ENCODE data around the gene CYLD.

CYLD gene

DNA sequence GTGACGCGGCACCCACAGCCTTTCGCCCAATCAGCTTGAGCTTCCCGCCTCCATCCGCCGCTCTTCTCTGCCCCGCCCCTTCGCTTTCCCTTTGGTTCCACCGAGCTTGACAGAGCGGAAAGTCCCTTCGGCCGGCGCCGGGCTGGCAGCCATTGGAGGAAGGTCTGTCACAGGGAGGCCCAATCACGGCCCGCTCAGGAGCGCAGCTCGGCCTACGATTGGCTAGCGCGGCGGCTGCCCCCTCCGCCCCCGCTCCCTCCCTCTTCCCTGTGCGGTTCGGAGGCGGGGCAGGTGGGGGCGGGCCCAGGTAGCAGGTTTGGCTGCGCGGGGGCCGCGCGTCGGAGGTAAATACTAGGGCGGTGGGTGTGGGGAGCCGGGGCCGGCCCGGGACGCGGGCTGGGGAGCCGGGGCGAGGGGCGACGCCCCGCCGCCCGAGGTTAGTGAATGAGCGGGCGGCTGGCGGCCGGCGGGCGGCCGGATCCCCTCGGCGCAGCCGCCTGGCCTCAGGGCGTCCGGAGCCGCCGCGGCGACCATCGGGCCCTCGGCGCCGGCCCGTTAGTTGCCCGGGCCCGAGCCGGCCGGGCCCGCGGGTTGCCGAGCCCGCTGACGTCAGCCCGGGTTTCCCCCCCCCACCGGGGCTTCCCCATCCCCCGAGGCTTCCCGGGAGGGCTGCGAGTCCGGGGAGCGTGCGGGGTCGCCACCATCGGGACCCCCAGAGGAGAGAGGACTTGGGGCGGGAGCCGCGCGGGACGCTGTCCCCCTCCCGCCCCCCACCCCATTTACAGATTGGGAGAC is at the start of gene CYLD:
Gene CYLD, plus strand, starts transcription at position 306 of the 795 bp plus-strand sequence. CDS start 7,613 bp downstream, outside the sequence.
- DNase-seq (ENCODE audit: low read depth in 2 of 2), result peak; percentile 98 to 99

DNA sequence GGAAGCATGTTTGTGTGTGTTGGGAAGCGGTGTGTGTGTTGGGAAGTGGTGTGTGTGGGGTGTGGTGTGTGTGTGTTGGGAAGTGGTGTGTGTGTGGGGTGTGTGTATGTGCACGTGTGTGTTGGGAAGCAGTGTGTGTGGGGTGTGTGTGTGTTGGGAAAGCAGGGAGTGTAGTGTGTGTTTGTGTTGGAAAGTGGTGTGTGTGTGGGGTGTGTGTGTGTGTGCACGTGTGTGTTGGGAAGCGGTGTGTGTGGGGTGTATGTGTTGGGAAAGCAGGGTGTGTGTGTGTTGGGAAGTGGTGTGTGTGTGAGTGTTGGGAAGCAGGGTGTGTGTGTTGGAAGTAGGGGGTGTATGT is 49.3 kb upstream of the CYLD start:
- no peak for DNase-seq (ENCODE audit: low read depth in 2 of 2)

DNA sequence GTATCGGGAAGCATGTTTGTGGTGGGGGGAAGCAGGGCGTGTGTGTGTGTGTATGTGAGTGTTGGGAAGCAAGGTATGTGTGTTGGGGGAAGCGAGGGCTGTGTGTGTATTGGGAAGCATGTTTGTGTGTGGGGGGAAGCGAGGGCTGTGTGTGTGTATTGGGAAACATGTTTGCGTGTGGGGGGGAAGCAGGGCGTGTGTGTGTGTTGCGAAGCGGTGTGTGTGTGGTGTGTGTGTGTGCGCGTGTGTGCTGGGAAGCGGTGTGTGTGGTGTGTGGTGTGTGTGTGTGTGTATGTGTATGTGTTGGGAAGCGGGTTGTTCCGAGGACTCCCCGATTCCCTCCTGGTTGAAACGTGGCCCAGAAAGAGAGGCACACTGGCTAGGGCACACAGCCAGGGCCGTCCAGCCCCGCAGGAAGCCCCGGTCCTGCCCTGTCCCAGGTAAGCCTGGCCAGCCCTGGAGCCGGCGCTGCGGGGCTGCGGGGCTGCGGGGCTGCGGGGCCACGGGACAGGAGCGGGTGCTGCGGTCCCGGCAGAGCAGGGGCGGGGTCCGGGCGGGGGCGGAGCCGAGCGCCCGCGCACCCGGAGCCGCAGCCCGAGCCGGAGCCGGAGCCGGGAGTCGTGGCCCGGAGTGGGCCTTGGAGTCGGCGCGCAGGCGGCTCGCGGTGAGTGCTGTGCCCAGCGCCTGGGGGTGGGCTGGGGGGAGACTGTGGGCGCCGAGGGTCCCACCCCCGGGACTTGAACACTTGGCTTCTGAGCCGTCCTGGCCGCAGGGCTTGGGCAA is 48.7 kb upstream of the CYLD start, which contains the start of gene NOD2:
Gene NOD2, plus strand, starts transcription at position 608 of the 783 bp plus-strand sequence. CDS start 5,890 bp downstream, outside the sequence.
- no peak for DNase-seq (ENCODE audit: low read depth in 2 of 2)

DNA sequence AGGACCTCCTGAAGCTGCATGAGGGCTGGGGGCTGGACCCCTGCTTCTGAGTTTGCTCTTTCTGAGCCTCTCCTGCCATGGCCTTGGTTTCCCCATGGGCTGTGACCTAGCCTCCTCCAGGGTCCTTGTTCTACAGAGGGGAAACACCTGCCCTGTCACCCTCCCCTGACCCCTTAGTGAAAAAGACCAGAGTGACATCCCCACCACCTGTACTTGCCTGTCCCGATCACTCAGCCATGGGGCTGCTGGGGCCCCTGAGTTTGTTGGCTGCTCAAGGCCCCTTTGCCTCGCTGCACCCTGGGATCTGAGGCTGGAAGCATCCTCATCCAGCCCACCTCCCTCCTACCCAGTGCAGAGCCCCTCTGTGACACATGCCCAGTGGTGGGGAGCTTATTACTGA is 47.7 kb upstream of the CYLD start:
- no peak for DNase-seq (ENCODE audit: low read depth in 2 of 2)

DNA sequence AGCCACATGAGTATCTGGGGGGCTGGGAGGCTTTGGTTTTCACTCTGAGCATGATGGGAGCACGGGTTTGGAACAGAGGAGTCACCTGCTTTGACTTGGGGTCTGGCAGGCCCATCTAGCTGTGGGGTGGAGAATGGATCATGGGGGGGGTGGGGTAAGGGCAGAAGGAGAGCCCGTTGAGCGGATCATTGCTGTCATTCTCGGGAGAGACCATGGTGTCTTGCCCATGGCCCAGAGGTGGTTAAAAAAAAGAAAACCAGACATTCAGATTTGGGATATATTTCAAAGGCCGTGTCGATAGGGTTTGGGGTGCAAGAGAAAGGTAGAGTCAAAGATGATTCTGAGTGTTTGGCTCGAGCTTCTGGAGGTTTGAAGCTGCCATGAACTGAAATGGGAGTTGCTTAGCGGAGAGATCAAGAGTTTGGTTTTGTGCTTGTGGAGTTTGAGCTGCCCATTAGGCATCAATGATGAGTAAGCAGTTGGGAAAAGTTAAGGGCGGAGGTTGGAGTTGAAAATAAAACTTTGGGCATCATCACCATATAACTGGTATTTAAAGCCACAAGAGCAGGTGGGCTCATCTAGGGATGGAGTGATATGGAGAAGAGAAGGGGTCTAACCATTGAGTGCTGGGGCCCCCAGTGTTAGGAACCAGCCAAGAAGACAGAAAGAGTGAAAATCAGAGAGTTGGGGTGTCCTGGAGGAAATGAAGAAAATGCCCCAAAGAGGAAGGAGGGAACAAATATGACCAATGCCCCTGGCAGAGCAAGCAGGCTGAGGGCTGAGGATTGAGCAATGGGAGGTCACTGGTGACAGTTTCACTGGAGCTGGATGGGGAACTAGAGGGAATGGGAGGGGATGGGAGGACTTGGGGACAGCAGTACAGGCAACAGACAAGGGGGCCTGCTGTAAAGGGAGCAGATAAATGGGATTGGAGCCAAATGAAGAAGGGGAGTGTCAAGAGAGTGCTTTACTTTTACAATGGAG is 46.6 kb upstream of the CYLD start:
- no peak for DNase-seq (ENCODE audit: low read depth in 2 of 2)

DNA sequence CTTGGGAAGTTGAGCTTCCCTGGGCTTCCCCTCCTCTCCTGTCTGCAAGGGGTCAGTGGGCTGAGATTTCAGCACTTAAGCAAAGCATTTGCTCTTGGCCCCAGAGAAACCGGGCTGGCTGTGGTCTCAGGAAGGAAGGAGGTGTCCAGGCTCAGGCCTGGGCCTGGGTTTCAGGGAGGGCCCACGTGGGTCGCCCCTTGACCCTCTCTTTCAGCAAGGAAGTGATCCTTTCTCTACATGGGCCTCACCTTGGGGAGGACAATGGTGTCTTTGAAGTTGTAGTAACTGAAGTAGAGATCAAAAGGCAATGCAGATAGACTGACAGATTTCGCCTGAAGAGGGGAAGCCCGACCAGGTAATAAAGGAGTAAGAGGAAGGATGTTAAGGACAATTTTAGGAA is 45.8 kb upstream of the CYLD start:
- DNase-seq (ENCODE audit: low read depth in 2 of 2), result no peak

DNA sequence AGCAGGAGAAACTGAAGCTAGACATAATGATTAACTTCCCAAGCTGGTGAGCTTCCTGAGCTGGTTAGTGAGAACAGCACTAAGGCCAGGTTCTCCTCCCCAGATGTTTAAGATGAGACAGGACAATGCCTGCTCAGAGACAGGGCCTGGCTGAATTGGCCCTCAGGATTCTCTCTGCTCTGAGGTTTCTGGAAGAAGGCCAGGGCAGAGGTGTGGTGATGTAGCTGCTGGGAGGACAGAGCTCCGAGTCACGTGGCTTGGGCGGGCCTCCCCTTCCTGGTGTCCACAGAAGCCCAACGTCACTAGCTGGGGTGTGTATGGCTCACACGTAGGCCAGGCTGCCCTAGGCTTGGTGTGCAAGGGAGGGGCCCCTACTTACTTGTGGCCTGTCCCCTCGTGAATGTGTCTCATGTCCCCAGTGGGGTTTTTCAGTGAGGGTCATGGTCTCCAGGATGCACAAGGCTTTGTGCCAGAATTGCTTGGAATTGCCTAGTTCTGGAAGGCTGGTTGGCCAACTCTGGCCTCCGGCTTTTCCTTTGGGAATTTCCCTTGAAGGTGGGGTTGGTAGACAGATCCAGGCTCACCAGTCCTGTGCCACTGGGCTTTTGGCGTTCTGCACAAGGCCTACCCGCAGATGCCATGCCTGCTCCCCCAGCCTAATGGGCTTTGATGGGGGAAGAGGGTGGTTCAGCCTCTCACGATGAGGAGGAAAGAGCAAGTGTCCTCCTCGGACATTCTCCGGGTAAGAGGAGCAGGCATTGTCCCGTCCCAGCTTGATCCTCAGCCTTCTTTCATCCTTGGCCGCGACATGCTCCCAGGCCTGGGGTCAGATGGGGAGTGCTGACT is 45.1 kb upstream of the CYLD start:
- no peak for DNase-seq (ENCODE audit: low read depth in 2 of 2)

DNA sequence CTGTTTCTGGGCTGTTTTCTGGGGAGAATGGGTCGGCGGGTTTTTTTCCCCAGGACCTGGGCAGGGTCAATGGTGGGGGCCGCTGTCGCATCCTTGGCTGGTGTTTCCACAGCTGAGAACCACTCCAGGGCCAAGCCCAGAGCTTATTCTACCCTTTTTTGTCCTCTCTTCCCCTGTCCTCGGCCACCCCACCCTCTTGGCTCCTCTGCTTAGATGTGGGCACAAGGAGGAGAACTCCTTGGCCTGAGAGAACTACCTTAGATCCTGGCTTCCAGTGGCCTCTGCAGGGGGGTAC is 44.5 kb upstream of the CYLD start:
- no peak for DNase-seq (ENCODE audit: low read depth in 2 of 2)

DNA sequence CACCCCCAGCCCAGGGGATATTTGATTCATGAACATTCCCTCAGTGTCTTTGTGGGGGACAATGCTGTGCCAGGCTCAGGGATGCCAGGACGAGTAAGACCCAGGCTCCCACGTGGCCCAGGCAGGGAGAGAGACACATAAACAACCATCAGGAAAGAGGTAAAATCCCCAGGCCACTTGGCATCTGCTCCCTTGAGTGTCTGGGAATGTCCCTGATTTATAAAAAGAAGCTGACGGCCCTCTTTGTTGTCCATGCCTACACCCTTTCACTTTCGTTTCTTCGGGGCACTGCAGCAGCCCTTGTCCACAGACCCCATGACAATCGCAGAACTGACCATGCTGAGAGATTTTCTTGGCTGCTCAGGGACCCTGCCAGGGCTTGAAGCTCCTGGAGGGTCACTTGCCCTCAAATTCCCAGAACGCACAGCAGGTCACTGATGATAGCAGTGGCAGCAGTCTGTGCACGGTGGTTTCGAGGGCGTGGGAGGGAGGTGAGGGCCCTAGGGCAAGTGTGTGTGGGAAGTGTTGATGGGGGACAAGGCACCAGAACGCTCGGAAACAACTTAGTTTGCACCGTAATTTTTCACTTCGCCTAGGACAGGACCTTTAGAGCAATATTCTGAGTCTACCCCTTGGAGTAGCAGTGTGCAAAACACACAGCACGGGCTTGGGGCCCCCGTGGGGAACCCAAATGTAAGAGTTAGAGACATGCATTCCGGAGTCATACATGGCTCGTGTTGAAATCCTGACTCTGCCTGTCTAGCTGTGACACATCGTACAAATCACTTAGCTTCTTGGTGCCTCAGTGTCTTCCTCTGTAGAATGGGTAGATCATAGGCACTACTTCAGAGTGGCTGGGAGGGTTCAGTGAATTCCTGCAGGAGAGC is 43.8 kb upstream of the CYLD start:
- DNase-seq (ENCODE audit: low read depth in 2 of 2), result peak in 1 of 2 donors; percentile 59

DNA sequence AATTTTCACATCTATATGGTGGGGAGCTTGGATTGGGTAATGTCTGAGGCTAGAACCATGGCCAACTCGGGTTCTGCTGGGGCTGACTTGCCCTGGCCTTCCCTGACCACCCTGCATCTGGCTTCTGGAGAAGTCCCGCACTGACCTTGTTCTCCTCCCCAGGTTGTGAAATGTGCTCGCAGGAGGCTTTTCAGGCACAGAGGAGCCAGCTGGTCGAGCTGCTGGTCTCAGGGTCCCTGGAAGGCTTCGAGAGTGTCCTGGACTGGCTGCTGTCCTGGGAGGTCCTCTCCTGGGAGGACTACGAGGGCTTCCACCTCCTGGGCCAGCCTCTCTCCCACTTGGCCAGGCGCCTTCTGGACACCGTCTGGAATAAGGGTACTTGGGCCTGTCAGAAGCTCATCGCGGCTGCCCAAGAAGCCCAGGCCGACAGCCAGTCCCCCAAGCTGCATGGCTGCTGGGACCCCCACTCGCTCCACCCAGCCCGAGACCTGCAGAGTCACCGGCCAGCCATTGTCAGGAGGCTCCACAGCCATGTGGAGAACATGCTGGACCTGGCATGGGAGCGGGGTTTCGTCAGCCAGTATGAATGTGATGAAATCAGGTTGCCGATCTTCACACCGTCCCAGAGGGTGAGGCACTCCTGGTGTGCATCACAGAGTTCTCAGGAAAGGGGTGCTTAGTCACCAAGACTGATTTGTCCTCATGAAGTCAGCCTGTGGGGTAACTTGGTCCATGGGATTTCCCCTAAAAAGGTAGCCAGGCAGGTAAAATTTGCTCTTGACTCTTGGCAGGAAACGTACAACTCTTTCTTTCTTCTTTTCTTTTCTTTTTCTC is 42.3 kb upstream of the CYLD start:
- peak; percentile 55 for DNase-seq (ENCODE audit: low read depth in 2 of 2)

DNA sequence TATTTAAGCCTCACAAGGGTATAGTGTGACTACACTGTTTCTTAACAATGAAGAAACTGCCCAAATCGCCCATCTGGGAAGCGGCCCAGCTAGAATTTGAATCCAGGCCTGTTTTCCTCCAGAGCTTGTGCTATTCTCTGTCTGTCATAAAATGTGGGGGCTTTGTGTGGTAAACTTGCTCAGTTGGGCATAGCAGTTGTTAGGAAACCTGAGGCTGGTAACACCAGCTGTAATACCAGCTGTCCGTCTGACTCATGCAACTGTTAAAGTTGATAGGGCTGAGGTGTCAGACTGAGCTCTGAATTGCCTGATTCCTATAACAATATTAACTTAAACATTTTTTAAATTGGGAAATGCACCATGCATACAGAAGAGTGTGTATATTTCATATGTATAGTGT is 39.2 kb upstream of the CYLD start:
- no peak for DNase-seq (ENCODE audit: low read depth in 2 of 2)

DNA sequence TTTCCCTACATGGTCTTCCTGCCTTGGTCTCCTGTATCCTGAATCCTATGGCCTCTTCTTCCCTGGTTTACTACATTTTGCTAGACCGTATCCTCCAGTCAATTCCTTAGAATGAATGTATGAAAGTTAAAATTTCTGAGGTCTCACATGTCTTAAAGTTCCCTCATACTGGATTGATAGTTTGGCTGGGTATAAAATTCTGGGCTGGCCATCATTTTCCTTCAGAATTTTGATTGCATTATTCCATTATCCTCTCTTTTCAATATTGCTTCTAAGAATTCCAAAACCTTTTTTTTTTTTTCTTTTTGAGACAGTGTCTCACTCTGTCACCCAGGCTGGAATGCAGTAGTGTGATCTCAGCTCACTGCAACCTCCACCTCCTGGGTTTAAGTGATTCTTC is 37.6 kb upstream of the CYLD start:
- no peak for DNase-seq (ENCODE audit: low read depth in 2 of 2)

DNA sequence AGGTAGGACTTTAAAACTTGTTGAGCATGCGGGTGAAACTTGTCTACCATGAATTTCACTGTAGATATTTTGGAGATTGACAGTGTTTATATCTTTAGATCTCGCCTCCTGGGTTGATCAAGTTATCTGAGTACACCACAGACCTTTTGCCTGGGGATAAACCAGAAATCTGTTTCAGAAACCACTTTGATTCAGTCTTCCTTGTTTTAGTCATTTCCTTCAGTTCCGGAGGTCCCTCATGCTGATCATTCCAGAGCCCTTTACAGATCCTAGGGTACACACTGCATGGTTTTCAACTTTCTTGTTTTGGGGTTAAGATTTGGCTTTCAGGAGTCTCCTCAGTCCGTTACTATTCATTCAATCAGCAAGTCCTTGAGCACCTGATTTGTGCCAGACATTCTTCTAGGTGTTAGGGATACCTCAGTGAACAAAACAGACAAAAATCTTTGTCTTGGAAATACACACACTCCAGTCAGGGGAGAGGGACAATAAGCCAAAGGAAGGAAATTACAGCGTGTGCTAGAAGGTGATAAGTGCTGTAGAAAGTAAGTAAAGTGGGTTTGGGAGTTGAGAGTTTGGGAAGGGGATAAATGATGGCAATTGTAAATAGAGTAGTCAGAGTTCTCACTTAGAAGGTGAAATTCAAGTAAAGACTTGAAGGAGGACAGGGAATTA is 36.3 kb upstream of the CYLD start:
- DNase-seq (ENCODE audit: low read depth in 2 of 2), result no peak

DNA sequence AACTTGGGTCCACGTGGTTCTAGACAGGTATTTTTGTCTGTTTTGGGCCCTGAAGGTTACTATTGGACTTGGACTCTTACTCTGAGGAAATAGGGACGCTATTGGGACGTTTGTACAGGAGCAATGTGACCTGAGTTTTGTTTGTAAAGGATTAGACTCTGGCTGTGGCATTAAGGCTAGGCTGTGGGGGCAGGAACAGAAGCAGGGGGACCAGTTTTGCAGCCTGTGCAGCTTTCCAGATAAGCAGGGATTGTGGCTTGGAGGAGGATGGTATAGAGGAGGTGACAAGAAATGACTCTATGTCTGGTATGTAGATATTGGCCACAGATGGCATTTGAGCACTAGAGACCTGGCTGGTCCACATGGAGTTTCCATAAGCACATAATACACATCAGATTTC is 35.6 kb upstream of the CYLD start:
- no peak for DNase-seq (ENCODE audit: low read depth in 2 of 2)

DNA sequence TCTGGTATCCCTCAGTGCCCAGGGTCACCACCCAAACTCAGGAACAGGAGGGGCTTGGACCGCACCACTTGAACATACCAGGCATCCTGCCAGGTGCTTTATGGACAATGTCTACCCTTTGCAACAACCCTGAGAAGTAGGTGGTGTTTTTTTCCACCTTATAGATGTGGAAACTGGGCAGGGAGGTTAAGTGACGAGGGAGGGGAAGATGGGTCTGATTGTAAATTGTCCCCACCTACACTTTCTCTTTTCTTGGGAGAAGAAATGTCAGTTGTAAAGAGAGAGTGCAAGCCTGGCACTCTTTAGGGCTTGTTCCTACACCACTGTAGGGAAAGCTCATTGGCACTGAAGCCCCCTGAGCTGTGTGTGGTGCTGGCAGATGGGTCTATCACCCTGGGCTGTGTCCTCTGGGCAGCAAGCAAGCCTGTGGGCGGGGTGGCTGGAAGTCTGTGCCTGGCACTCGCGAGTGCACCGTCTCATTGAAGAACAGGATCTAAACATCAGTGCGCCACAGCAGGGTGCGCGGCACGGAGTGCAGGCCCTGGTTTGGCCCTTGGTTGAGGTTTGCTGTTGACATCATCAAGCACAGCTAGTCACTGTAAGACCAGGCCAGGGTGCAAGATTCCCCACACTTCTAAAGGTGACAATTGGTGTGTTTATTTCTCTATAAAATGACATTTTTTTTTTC is 33.4 kb upstream of the CYLD start:
- peak in 1 of 2 donors; percentile 33 for DNase-seq (ENCODE audit: low read depth in 2 of 2)

DNA sequence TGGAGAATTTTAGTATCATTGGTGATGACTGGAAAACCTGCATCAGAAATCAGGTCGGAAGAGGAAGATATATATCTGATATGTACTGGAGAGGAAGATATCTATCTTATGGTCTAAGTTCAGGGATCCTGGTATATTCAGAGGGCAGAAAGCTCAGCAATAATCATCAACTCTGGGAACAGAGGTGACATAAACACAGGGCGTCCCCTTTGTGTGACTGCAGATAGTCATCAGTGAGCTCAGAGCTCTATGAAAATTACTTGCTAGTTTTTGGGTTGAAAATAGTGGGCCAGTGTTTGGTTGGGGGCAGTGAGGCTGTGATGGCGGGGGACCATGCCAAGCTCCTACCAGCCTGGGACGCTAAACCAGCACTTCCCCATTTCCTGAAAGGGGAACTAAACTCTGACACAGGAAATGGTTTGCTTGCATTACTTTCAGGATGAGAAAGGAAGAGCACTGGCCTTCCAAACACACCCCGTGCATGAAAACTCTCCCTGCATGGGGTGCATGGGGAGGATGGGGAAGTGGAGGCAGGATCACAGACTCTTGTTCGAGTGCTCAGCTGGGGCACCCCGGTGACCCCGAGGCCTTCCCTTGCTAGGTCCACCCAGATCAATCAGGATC is 32.7 kb upstream of the CYLD start:
- DNase-seq (ENCODE audit: low read depth in 2 of 2), result no peak

DNA sequence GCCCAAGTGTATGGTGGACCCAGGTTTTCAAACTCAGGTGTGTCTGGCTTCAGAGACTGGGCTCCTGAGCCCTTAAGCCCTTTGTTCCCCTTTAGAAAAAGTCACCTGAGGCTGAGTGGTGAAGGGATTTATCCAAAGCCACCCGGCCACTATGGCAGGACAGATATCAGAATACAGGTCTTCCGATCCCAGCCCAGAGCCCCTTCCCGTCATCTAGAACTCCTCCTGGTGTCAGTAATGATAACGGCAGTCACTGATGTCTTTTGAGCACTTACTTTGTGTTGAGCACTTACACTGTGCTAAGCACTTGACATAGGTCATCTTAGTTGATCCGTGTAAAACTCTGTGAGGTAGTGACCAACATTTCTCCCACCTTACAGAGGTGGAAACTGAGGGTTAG is 31.9 kb upstream of the CYLD start:
- DNase-seq (ENCODE audit: low read depth in 2 of 2), result no peak

DNA sequence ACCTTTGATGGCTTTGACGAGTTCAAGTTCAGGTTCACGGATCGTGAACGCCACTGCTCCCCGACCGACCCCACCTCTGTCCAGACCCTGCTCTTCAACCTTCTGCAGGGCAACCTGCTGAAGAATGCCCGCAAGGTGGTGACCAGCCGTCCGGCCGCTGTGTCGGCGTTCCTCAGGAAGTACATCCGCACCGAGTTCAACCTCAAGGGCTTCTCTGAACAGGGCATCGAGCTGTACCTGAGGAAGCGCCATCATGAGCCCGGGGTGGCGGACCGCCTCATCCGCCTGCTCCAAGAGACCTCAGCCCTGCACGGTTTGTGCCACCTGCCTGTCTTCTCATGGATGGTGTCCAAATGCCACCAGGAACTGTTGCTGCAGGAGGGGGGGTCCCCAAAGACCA is 30.8 kb upstream of the CYLD start:
- DNase-seq (ENCODE audit: low read depth in 2 of 2), result no peak

Measured in activated CD4-positive, alpha-beta T cell treated with anti-CD3 and anti-CD28 coated beads for 24 hours (primary cell).